ENCODE measurements around the gene SMCO2.

SMCO2 gene

GRCh38 chr12:27547592-27547991, 101.1 kb downstream of the SMCO2 start:
- no peak for TF ChIP-seq CTCF (IDR thresholded peaks at IDR 0.05; ENCODE audit: control extremely low read depth, extremely low read depth, low read depth, missing control alignments)
- ChIA-PET POLR2A (no interaction called here), CTCF (interaction anchor here (0.6 to 3.2 kb wide), 4 partner anchors 9 to 15 kb away, joined by 3 to 13 read pairs (median 4); no protein-coding TSS in a partner anchor)
- no peak for DNase-seq (ENCODE audit: extremely low spot score)

- ChIA-PET CTCF (interaction anchor here (0.7 to 3.2 kb wide), 6 partner anchors 8 to 13 kb away, joined by 3 to 13 read pairs (median 4); no protein-coding TSS in a partner anchor), POLR2A (no interaction called here)
- DNase-seq (ENCODE audit: extremely low spot score): no peak
- no peak for TF ChIP-seq CTCF (IDR thresholded peaks at IDR 0.05; ENCODE audit: control extremely low read depth, extremely low read depth, low read depth, missing control alignments)
These were observed 102.0 kb downstream of the SMCO2 start for GRCh38 chr12:27548301-27549199.

GRCh38 chr12:27549236-27549800, 102.8 kb downstream of the SMCO2 start:
- POLR2A ChIA-PET: no interaction called here
- no peak for DNase-seq (ENCODE audit: extremely low spot score)

GRCh38 chr12:27549801-27550652, 103.5 kb downstream of the SMCO2 start:
- ChIA-PET POLR2A (no interaction called here), CTCF (interaction anchor here (0.9 to 2.7 kb wide), 9 partner anchors 8 to 226 kb away, joined by 3 to 9 read pairs (median 3); no protein-coding TSS in a partner anchor)
- DNase-seq (ENCODE audit: extremely low spot score): no peak
- no peak for TF ChIP-seq CTCF (IDR thresholded peaks at IDR 0.05; ENCODE audit: control extremely low read depth, extremely low read depth, low read depth, missing control alignments)

More at GRCh38 chr12:27549236-27549800, 102.8 kb downstream of the SMCO2 start:
- TF ChIP-seq CTCF (IDR thresholded peaks at IDR 0.05; ENCODE audit: control extremely low read depth, extremely low read depth, low read depth, missing control alignments): no peak
- CTCF ChIA-PET: interaction anchor here (0.9 to 2.7 kb wide), 8 partner anchors 9 to 115 kb away, joined by 3 to 9 read pairs (median 3); no protein-coding TSS in a partner anchor

GRCh38 chr12:27550653-27550975, 104.1 kb downstream of the SMCO2 start:
- CTCF ChIA-PET: interaction anchor here (0.9 to 2.7 kb wide), 7 partner anchors 9 to 227 kb away, joined by 3 to 9 read pairs (median 4); no protein-coding TSS in a partner anchor
- no peak for TF ChIP-seq CTCF (IDR thresholded peaks at IDR 0.05; ENCODE audit: control extremely low read depth, extremely low read depth, low read depth, missing control alignments)
- POLR2A ChIA-PET: no interaction called here
- DNase-seq (ENCODE audit: extremely low spot score): no peak

Measured in GM10248 (cell line).